K562 (cell line): ENCODE results near the gene AP2A2. TPM values are rescaled to one million over a fixed set of nuclear protein-coding genes. Genes with fewer than 3 reads are reported as not detected.

ENCODE experiments used
- ATF4 ChIP-seq: fragments of 450-650 bp; formaldehyde crosslinking; IDR thresholded peaks from 2 replicates; pipeline ENCODE4 v1.4.0; 2022; ENCODE audit warnings: mild to moderate bottlenecking, moderate library complexity
- ATF7 ChIP-seq: fragments of 450-650 bp; IDR thresholded peaks from 2 replicates; pipeline ENCODE4 v1.7.1; 2014; ENCODE audit warnings: mild to moderate bottlenecking, moderate library complexity
- E4F1 ChIP-seq: fragments of 250-450 bp; sonication (Bioruptor Pico); IDR thresholded peaks from 2 replicates; pipeline ENCODE4 v1.5.0; 2021; ENCODE audit warnings: mild to moderate bottlenecking, borderline replicate concordance
- FOSL1 ChIP-seq: fragments of 200-800 bp; sonication (Bioruptor generic); conservative IDR thresholded peaks from 2 replicates; pipeline ENCODE4 v1.6.1; 2016; ENCODE audit warnings: missing genetic modification characterization, missing compliant biosample characterization
- IRF2 ChIP-seq: sonication (generic); formaldehyde crosslinking; IDR thresholded peaks from 2 replicates; pipeline ENCODE4 v1.8.1; 2022; ENCODE audit warnings: mild to moderate bottlenecking, missing genetic modification reagents
- L3MBTL2 ChIP-seq: fragments of 450-650 bp; IDR thresholded peaks from 2 replicates; pipeline ENCODE4 v1.6.1; 2016; ENCODE audit warnings: mild to moderate bottlenecking, moderate library complexity
- MGA ChIP-seq: fragments of 450-650 bp; IDR thresholded peaks from 2 replicates; pipeline ENCODE4 v1.6.1; 2016; ENCODE audit warnings: mild to moderate bottlenecking, moderate library complexity
- SOX6 ChIP-seq: fragments of 450-650 bp; IDR thresholded peaks from 2 replicates; pipeline ENCODE4 v1.6.1; 2014; ENCODE audit warnings: mild to moderate bottlenecking
- ZBTB2 ChIP-seq: fragments of 450-650 bp; IDR thresholded peaks from 2 replicates; pipeline ENCODE4 v1.6.1; 2016; ENCODE audit warnings: antibody characterized with exemption
- ZNF395 ChIP-seq: fragments of 200-800 bp; sonication (Bioruptor generic); IDR thresholded peaks from 2 replicates; pipeline ENCODE4 v1.6.1; 2017; ENCODE audit warnings: missing genetic modification characterization, missing compliant biosample characterization
- polyA plus RNA-seq, 8 experiments: library from polyadenylated mRNA; depleted of rRNA in 4 of 8; stranded (reverse) in 5 of 8; unstranded in 3 of 8; fragments of >200 nt; fragmentation: Nextera tagmentation in 2 of 8; fragmentation: Illumina TruSeq in 1 of 8; extraction: Ambion mirVana in 2 of 8; extraction: Trizol in 1 of 8; gene quantifications; 2 replicates each; pipeline versions ENCODE4 v1.2.1 to v1.2.3, GENCODE V29; 2011 to 2014; ENCODE audit warnings: inconsistent platforms in 1 of 8, missing spikeins in 1 of 8
- total RNA-seq, 7 experiments: library from RNA; depleted of rRNA in 6 of 7; stranded (reverse); fragments of >200 nt in 6 of 7; fragmentation: Illumina TruSeq in 2 of 7; extraction: Trizol in 2 of 7; gene quantifications; 2 replicates each; pipeline versions ENCODE4 v1.2.1 to v1.2.3, GENCODE V29; 2011 to 2021; ENCODE audit warnings: low replicate concordance in 1 of 7

The AP2A2 gene
- total and polyA plus RNA-seq, 9 of the 15 experiments (the other 6 are each of a cell fraction or from before 2014, with no cell fraction given): 0.69 to 41.7 (median 15.2) TPM

- TF ChIP-seq L3MBTL2 (peak; percentile 89), ZNF395 (CRISPR knock-in tag) (peak; percentile 76; the same call in 1 of the 2 replicates), FOSL1 (tag) (0 out of 2 replicates have a peak, but pooled peaks have one; percentile 23), ATF4 (peak; percentile 73), MGA (peak; percentile 77), E4F1 (CRISPR knock-in tag) (no peak), SOX6 (peak; percentile 40; the same call in 1 of the 2 replicates), ATF7 (peak; percentile 45; the same call in 1 of the 2 replicates), IRF2 (CRISPR knock-in tag) (no peak), ZBTB2 (no peak)
Observed at GRCh38 chr11:942823-943222, 17.2 kb downstream of the AP2A2 start (continued).
